GM12865 (cell line): ENCODE data around the gene BMAL2.

Source experiments
- DNase-seq: peaks from one replicate; pipeline ENCODE4 v3.0.0; 2010; ENCODE audit warnings: low read depth
- H3K4me3 ChIP-seq: 2 replicates; pipeline ENCODE4 v1.5.1; 2011; ENCODE audit warnings: mild to moderate bottlenecking, low read depth, low read length, control low read depth
- TF ChIP-seq, protein P1 (sequence below): IDR thresholded peaks from 2 replicates; pipeline ENCODE4 v1.5.1; 2011; ENCODE audit warnings: low read length, control low read depth, low read depth, inconsistent platforms; ENCODE audit not compliant: insufficient read depth; ENCODE audit errors: missing control alignments

BMAL2 gene

DNA sequence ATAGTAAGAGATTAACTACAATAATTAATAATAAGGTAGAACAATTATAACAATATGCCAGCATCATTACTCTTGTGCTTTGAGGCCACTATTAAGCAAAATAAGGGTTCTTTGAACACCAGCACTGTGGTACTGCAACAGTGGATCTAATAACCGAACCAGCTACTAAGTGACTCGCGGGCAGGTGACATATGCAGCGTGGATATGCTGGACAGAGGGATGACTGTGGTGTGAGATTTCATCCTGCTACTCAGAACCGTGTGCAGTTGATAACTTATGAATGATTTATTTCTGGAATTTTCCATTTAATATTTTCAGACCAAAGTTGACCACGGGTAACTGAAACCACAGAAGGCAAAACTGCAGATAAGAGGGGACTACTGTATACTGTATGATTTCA, 34.4 kb downstream of the BMAL2 start:
- TF ChIP-seq, protein P1, sequence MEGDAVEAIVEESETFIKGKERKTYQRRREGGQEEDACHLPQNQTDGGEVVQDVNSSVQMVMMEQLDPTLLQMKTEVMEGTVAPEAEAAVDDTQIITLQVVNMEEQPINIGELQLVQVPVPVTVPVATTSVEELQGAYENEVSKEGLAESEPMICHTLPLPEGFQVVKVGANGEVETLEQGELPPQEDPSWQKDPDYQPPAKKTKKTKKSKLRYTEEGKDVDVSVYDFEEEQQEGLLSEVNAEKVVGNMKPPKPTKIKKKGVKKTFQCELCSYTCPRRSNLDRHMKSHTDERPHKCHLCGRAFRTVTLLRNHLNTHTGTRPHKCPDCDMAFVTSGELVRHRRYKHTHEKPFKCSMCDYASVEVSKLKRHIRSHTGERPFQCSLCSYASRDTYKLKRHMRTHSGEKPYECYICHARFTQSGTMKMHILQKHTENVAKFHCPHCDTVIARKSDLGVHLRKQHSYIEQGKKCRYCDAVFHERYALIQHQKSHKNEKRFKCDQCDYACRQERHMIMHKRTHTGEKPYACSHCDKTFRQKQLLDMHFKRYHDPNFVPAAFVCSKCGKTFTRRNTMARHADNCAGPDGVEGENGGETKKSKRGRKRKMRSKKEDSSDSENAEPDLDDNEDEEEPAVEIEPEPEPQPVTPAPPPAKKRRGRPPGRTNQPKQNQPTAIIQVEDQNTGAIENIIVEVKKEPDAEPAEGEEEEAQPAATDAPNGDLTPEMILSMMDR, result no peak
- H3K4me3 ChIP-seq, result no peak overlapping the region
- no peak for DNase-seq

DNA sequence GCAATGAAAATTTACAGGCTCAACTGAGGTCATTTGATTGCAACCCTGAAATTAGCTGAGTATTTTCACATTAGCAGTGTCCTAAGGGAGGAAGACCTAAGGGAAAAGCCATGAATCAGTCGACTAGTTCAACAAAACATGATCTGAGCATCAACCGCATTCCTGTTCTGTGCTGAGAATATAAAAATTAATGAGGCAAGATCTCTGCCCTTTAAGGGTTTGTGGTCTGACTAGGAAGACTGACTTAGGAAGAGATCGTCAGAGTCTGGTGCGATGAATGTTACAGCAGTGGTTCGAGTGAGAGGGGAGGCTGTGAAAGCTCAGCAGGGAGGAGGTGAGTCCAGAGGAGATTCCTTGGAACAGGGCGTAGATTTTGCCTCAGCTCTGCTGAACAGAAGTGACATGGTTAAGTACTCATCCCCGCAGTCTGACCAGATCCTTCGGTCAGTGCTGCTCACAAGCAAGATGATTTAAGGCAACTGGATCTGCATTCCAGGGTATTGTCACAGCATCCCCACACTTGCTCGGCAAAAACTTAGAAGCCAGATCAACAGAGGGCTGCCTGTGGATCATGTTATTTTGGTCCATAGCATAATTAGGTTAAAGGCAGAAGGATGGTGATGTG, 49.6 kb downstream of the BMAL2 start:
- no peak for DNase-seq
- TF ChIP-seq, protein P1, result no peak
- no peak overlapping the region for H3K4me3 ChIP-seq
